Immature natural killer cell (primary cell): Measurements from ENCODE around the gene MAGEA8. TPM values are rescaled to one million over a fixed set of nuclear protein-coding genes. Genes with fewer than 3 reads are reported as not detected.
"Not testable (repeated sequence)": the region's sequence is repeated elsewhere in the genome, so short reads cannot be mapped to it uniquely, and the experiment has no call there.

ENCODE experiments used
- DNase-seq, 3 donors: peaks; one replicate each; pipeline ENCODE4 v3.0.0; 2022; ENCODE audit warnings: mixed read lengths in 1 of 3
- H3K27ac Mint-ChIP-seq, 6 donors: one replicate each; pipeline ENCODE4 v1.8.0; 2020; ENCODE audit warnings: mixed read lengths in 6 of 6, mild to moderate bottlenecking in 5 of 6, inconsistent platforms in 4 of 6, moderate library complexity in 3 of 6
- H3K27me3 Mint-ChIP-seq, 3 donors: one replicate each; pipeline ENCODE4 v1.8.0; 2020 to 2021; ENCODE audit warnings: low read depth in 3 of 3, mild to moderate bottlenecking in 3 of 3, mixed read lengths in 3 of 3, moderate library complexity in 3 of 3, inconsistent platforms in 1 of 3
- H3K36me3 Mint-ChIP-seq, 3 donors: one replicate each; pipeline ENCODE4 v1.8.0; 2020; ENCODE audit warnings: mixed read lengths in 3 of 3, inconsistent platforms in 2 of 3, mild to moderate bottlenecking in 2 of 3
- H3K4me1 Mint-ChIP-seq, 2 donors: one replicate each; pipeline ENCODE4 v1.8.0; 2020; ENCODE audit warnings: inconsistent platforms in 2 of 2, mild to moderate bottlenecking in 2 of 2, mixed read lengths in 2 of 2, moderate library complexity in 1 of 2
- H3K4me3 Mint-ChIP-seq, 5 donors: one replicate each; pipeline ENCODE4 v1.8.0; 2020; ENCODE audit warnings: mild to moderate bottlenecking in 5 of 5, mixed read lengths in 5 of 5, inconsistent platforms in 3 of 5, moderate library complexity in 3 of 5
- H3K9me3 Mint-ChIP-seq, 6 donors: one replicate each; pipeline ENCODE4 v1.8.0; 2020; ENCODE audit warnings: mild to moderate bottlenecking in 6 of 6, mixed read lengths in 6 of 6, inconsistent platforms in 4 of 6, moderate library complexity in 3 of 6
- polyA plus RNA-seq, 3 donors: library from polyadenylated mRNA; unstranded; fragments of 300-500 nt; fragmentation: Illumina TruSeq; gene quantifications; one replicate each; pipeline ENCODE4 v1.2.3, GENCODE V29; 2021

The MAGEA8 gene
- polyA plus RNA-seq, 3 donors from 2014 or later: not detected

DNA sequence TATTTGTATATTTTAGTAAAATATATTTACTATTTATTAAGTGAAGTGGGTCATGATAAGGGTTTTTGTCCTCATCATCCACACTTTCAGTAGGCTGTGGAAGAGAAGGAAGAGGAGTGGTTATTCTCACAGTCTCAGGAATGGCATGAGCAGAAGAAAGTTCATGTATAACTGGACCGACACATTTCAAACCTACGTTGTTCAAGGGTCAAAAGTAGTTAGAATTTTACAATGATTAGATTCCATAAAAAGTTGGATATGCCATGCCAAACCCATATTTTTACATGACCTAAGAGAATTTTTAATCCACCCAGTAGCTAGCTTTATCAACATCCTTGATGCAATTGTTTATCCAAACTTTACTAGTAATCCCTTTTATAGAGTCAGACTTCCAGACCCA lies 15.6 kb upstream of the MAGEA8 start:
- peaks cover 0 to 4% (median 2%) of the 10 kb centered on the region in 3 donors for H3K36me3 Mint-ChIP-seq
- H3K4me3 Mint-ChIP-seq: no peak overlapping the region
- no peaks in the 10 kb centered on the region for H3K4me1 Mint-ChIP-seq
- H3K9me3 Mint-ChIP-seq: peaks cover 0 to 4% (median 0%) of the 10 kb centered on the region in 6 donors
- DNase-seq: no peak
- peaks cover 2 to 4% (median 2%) of the 10 kb centered on the region in 3 donors for H3K27me3 Mint-ChIP-seq
- no peak overlapping the region for H3K27ac Mint-ChIP-seq

GRCh38 chrX:149867488-149867887 lies 13.5 kb upstream of the MAGEA8 start:
- Mint-ChIP-seq H3K36me3 (no peaks in the 10 kb centered on the region), H3K4me3 (no peak overlapping the region), H3K9me3 (no peaks in the 10 kb centered on the region), H3K27ac (no peak overlapping the region), H3K4me1 (peaks cover 11% of the 10 kb centered on the region in 2 donors), H3K27me3 (peaks cover 0 to 7% (median 6%) of the 10 kb centered on the region in 3 donors)
- DNase-seq: no peak

DNA sequence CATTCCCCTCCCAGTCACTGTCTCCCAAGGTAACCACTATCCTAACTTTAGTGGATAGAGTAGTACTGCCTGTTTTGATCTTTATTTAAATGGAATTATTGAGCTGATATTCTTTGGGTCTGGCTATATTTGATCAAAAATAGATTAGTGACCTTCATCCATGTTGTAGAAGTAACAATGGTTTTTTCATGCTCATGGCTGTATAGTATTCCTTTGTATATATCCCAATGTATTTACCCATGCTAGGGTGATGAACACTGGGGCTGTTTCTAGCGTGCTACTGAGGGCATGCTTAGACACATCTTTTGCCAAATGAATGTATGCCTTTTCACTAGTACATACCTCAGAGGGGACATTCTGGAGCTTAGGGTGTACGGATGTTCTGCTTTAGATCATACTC lies 10.1 kb upstream of the MAGEA8 start:
- peaks cover 11 to 15% of the 10 kb centered on the region in 2 donors for H3K4me1 Mint-ChIP-seq
- H3K4me3 Mint-ChIP-seq: no peak overlapping the region
- no peaks in the 10 kb centered on the region for H3K36me3 Mint-ChIP-seq
- H3K27ac Mint-ChIP-seq: no peak overlapping the region
- H3K27me3 Mint-ChIP-seq: peaks cover 4 to 13% (median 6%) of the 10 kb centered on the region in 3 donors
- DNase-seq: no peak
- H3K9me3 Mint-ChIP-seq: no peaks in the 10 kb centered on the region

DNA sequence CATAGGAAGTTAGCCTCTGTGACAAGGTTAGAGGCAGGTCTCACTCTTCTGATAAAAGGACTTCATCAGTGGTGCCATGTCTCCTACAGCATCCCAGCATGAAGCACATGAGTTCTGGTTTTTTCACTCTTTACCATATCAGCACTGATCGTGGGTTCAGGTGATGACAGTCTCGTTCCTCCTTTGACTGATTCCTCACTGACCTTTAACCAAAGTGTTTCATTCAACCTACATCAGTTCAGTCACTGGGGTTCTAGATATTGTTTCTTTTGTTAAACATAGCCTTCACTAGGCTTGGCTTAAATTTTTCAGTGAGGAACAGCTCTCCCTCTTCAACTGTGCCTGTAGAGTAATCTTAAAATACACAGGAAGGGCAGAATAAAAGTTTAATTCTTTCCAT lies 9.6 kb upstream of the MAGEA8 start:
- peaks cover 11 to 15% of the 10 kb centered on the region in 2 donors for H3K4me1 Mint-ChIP-seq
- H3K9me3 Mint-ChIP-seq: no peaks in the 10 kb centered on the region
- peaks cover 4 to 13% (median 6%) of the 10 kb centered on the region in 3 donors for H3K27me3 Mint-ChIP-seq
- no peaks in the 10 kb centered on the region for H3K36me3 Mint-ChIP-seq
- no peak overlapping the region for H3K4me3 Mint-ChIP-seq
- DNase-seq: no peak
- peak overlapping the region in 3 of 6 donors; percentile 12 to 68 (median 41) for H3K27ac Mint-ChIP-seq

- H3K4me1 Mint-ChIP-seq: peaks cover 11 to 15% of the 10 kb centered on the region in 2 donors
- no peaks in the 10 kb centered on the region for H3K36me3 Mint-ChIP-seq
- peak overlapping the region in 2 of 5 donors; percentile 39 to 59 for H3K4me3 Mint-ChIP-seq
- peaks cover 3 to 14% (median 4%) of the 10 kb centered on the region in 3 donors for H3K27me3 Mint-ChIP-seq
- no peaks in the 10 kb centered on the region for H3K9me3 Mint-ChIP-seq
- H3K27ac Mint-ChIP-seq: peak overlapping the region in 4 of 6 donors; percentile 22 to 76 (median 52)
- peak; percentile 72 to 81 (median 76) for DNase-seq
These were observed 9.0 kb upstream of the MAGEA8 start for GRCh38 chrX:149871940-149872339.

GRCh38 chrX:149877157-149877556 lies 3.8 kb upstream of the MAGEA8 start:
- Mint-ChIP-seq H3K9me3 (no peaks in the 10 kb centered on the region), H3K36me3 (no peaks in the 10 kb centered on the region), H3K4me3 (no peak overlapping the region), H3K27me3 (peaks cover 2 to 10% (median 9%) of the 10 kb centered on the region in 3 donors), H3K27ac (no peak overlapping the region), H3K4me1 (peaks cover 5 to 12% of the 10 kb centered on the region in 2 donors)
- DNase-seq: no peak

- DNase-seq: no peak
- Mint-ChIP-seq H3K27me3 (peaks cover 2 to 10% (median 7%) of the 10 kb centered on the region in 3 donors), H3K4me3 (no peak overlapping the region), H3K4me1 (peaks cover 7 to 12% of the 10 kb centered on the region in 2 donors), H3K36me3 (no peaks in the 10 kb centered on the region), H3K27ac (no peak overlapping the region), H3K9me3 (no peaks in the 10 kb centered on the region)
These were observed 3.3 kb upstream of the MAGEA8 start for GRCh38 chrX:149877636-149878035.

DNA sequence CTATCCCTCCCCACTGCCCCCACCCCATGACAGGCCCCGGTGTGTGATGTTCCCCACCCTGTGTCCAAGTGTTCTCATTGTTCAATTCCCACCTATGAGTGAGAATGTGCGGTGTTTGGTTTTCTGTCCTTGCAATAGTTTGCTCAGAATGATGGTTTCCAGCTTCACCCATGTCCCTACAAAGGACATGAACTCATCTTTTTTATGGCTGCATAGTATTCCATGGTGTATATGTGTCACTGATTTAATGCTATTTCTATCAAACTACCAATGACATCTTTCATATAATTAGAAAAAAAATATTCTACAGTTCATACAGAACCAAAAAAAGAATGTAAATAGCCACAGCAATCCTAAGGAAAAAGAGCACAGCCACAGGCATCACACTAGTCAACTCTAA lies 9.8 kb downstream of the MAGEA8 start:
- not testable (repeated sequence) for H3K4me3 Mint-ChIP-seq, H3K9me3 Mint-ChIP-seq, DNase-seq, H3K27me3 Mint-ChIP-seq, H3K36me3 Mint-ChIP-seq, H3K27ac Mint-ChIP-seq, H3K4me1 Mint-ChIP-seq

- H3K4me1 Mint-ChIP-seq: no peaks in the 10 kb centered on the region
- no peaks in the 10 kb centered on the region for H3K36me3 Mint-ChIP-seq
- H3K4me3 Mint-ChIP-seq: no peak overlapping the region
- DNase-seq: no peak
- H3K9me3 Mint-ChIP-seq: peaks cover 0 to 2% (median 0%) of the 10 kb centered on the region in 6 donors
- no peak overlapping the region for H3K27ac Mint-ChIP-seq
- H3K27me3 Mint-ChIP-seq: peaks cover 0 to 6% (median 2%) of the 10 kb centered on the region in 3 donors
These were observed 17.6 kb downstream of the MAGEA8 start for GRCh38 chrX:149898554-149898953.

- Mint-ChIP-seq H3K9me3 (peaks cover 0 to 1% (median 0%) of the 10 kb centered on the region in 6 donors), H3K4me3 (peak overlapping the region; percentile 10 to 71 (median 41)), H3K4me1 (peaks cover 9 to 10% of the 10 kb centered on the region in 2 donors), H3K27ac (peak overlapping the region in 1 of 6 donors; percentile 43), H3K36me3 (no peaks in the 10 kb centered on the region), H3K27me3 (peaks cover 0 to 6% (median 0%) of the 10 kb centered on the region in 3 donors)
- DNase-seq: no peak
These were observed 23.1 kb downstream of the MAGEA8 start for GRCh38 chrX:149903889-149904748.

DNA sequence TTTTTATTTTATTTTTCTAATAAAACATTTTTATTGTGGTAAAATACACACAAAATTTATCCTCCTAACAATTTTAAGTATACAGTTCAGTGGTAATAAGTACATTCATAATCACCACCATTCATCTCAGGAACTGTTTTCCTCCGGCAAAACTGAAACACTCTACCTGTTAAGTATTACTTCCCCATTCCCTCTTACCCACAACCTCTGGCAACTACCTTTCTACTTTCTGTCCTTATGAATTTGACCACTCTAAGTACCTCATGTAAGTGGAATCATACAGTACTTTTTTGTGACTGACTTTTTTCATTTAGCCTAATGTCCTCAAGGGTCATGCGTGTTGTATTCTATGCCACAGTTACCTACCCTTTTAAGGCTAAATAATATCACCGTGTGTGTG lies 27.3 kb downstream of the MAGEA8 start:
- no peak overlapping the region for H3K4me3 Mint-ChIP-seq
- H3K27ac Mint-ChIP-seq: peak overlapping the region in 2 of 6 donors; percentile 6 to 7
- peaks cover 5 to 13% (median 11%) of the 10 kb centered on the region in 3 donors for H3K27me3 Mint-ChIP-seq
- no peaks in the 10 kb centered on the region for H3K36me3 Mint-ChIP-seq
- peaks cover 9 to 10% of the 10 kb centered on the region in 2 donors for H3K4me1 Mint-ChIP-seq
- H3K9me3 Mint-ChIP-seq: peaks cover 0 to 4% (median 0%) of the 10 kb centered on the region in 6 donors
- no peak for DNase-seq

GRCh38 chrX:149908727-149909126 lies 27.7 kb downstream of the MAGEA8 start:
- DNase-seq: no peak
- peaks cover 9 to 10% of the 10 kb centered on the region in 2 donors for H3K4me1 Mint-ChIP-seq
- H3K27ac Mint-ChIP-seq: peak overlapping the region in 1 of 6 donors; percentile 73
- H3K9me3 Mint-ChIP-seq: peaks cover 0 to 4% (median 0%) of the 10 kb centered on the region in 6 donors
- no peak overlapping the region for H3K4me3 Mint-ChIP-seq
- peaks cover 0 to 3% (median 0%) of the 10 kb centered on the region in 3 donors for H3K36me3 Mint-ChIP-seq
- H3K27me3 Mint-ChIP-seq: peaks cover 5 to 13% (median 11%) of the 10 kb centered on the region in 3 donors

GRCh38 chrX:149909324-149910177 lies 28.6 kb downstream of the MAGEA8 start:
- H3K4me1 Mint-ChIP-seq: peaks cover 3 to 4% of the 10 kb centered on the region in 2 donors
- peaks cover 0 to 7% (median 0%) of the 10 kb centered on the region in 6 donors for H3K9me3 Mint-ChIP-seq
- H3K27me3 Mint-ChIP-seq: peaks cover 5 to 13% (median 11%) of the 10 kb centered on the region in 3 donors
- peaks cover 0 to 3% (median 0%) of the 10 kb centered on the region in 3 donors for H3K36me3 Mint-ChIP-seq
- peak overlapping the region in 3 of 6 donors; percentile 52 to 73 (median 62) for H3K27ac Mint-ChIP-seq
- H3K4me3 Mint-ChIP-seq: no peak overlapping the region
- peak in 2 of 3 donors; percentile 28 to 30 for DNase-seq
